ENCODE data around the gene PIP4P1.
A peak's percentile ranks its signal among the peaks of the same experiment; 100 is the strongest.

The PIP4P1 gene

GRCh38 chr14:20434701-20435581 is 26.3 kb downstream of the PIP4P1 start:
- DNase-seq, result no peak

GRCh38 chr14:20429801-20430669 is 31.2 kb downstream of the PIP4P1 start:
- no peak for DNase-seq

GRCh38 chr14:20428802-20429201 is 32.4 kb downstream of the PIP4P1 start:
- DNase-seq, result no peak

GRCh38 chr14:20428010-20428365 is 33.2 kb downstream of the PIP4P1 start:
- no peak for DNase-seq

GRCh38 chr14:20427231-20428009 is 33.8 kb downstream of the PIP4P1 start:
- DNase-seq, result peak; percentile 66 to 69

- DNase-seq, result no peak
Observed at GRCh38 chr14:20424851-20425250, 36.4 kb downstream of the PIP4P1 start.

GRCh38 chr14:20422886-20423285 is 38.3 kb downstream of the PIP4P1 start:
- no peak for DNase-seq

- no peak for DNase-seq
Observed at GRCh38 chr14:20421267-20421666, 40.0 kb downstream of the PIP4P1 start.

- no peak for DNase-seq
Observed at GRCh38 chr14:20419419-20419818, 41.8 kb downstream of the PIP4P1 start.

- DNase-seq, result no peak
Observed at GRCh38 chr14:20418501-20418909, 42.7 kb downstream of the PIP4P1 start.

GRCh38 chr14:20417250-20418186 is 43.7 kb downstream of the PIP4P1 start:
- DNase-seq, result no peak

GRCh38 chr14:20416223-20416622 is 45.0 kb downstream of the PIP4P1 start:
- no peak for DNase-seq

GRCh38 chr14:20415782-20416206 is 45.4 kb downstream of the PIP4P1 start:
- peak; percentile 80 to 83 for DNase-seq

- DNase-seq, result peak; percentile 20 to 32
Observed at GRCh38 chr14:20413744-20414082, 47.5 kb downstream of the PIP4P1 start.

- peak; percentile 63 to 67 for DNase-seq
Observed at GRCh38 chr14:20412876-20413743, 48.1 kb downstream of the PIP4P1 start, which contains the start of gene TEP1. Gene TEP1 (minus strand): TSS chr14:20413501. CDS start chr14:20408439, 5,062 bp downstream.

GRCh38 chr14:20412411-20412810 is 48.8 kb downstream of the PIP4P1 start:
- DNase-seq, result no peak

- DNase-seq, result no peak
Observed at GRCh38 chr14:20409226-20409625, 52.0 kb downstream of the PIP4P1 start.
